HepG2 (cell line): Measurements from ENCODE around the gene DUSP22.

ENCODE experiments used
- SAFB2 ChIP-seq: sonication (generic); formaldehyde crosslinking; IDR thresholded peaks from 2 replicates; pipeline ENCODE4 v1.5.1; 2020; ENCODE audit warnings: missing genetic modification reagents, low read depth, mild to moderate bottlenecking, borderline replicate concordance
- ZBTB3 ChIP-seq: sonication (generic); formaldehyde crosslinking; IDR thresholded peaks from 2 replicates; pipeline ENCODE4 v1.4.0; 2020; ENCODE audit warnings: low read depth, mild to moderate bottlenecking, moderate library complexity, missing genetic modification reagents, borderline replicate concordance
- ZNF780A ChIP-seq: sonication (generic); formaldehyde crosslinking; IDR thresholded peaks from 2 replicates; pipeline ENCODE4 v1.8.0; 2022; ENCODE audit warnings: mild to moderate bottlenecking, missing genetic modification reagents, moderate library complexity

DNA sequence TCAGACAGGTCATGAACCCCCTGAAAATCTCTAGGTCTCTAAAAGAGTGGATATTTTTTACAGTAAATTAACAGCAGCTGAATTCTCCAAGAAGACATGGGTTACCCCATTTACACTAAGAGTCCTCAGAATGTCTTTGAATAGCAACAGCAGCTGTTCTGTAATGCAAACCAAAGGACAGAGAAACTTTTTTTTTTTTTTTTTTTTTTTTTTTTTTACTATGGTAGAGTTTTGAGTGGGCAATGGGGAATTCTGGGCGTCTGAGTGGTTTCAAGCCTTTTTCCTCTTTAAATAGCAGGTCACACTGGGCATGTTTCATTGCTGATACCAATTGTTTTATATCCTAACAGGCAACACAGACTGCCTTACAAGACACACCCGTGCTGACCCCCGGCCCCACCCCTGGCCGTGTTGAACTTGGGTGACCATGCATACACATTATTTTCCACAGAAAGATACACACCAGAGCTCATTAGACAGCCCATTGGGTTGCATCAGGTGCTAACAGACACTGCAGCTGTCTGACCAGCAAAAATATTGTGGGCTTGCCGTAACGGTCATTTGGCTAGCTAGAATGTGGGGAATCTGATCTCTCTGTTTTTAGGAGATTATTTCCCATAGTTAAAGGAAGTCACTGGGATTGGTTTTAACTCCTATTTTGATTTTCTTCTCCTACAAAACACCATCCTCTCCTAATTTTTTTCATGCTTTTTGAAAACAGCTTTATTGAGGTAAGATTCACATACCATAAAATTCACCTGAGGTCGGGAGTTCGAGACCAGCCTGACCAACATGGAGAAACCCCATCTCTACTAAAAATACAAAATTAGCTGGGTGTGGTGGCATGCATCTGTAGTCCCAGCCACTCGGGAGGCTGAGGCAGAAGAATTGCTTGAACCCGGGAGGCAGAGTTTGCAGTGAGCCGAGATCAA, 72.6 kb downstream of the DUSP22 start:
- TF ChIP-seq SAFB2 (CRISPR knock-in tag) (no peak), ZBTB3 (CRISPR knock-in tag) (no peak), ZNF780A (CRISPR knock-in tag) (no peak)
